ENCODE data around the gene KLK2. TPM values are rescaled to one million over a fixed set of nuclear protein-coding genes. Genes with fewer than 3 reads are reported as not detected.

The KLK2 gene
- total RNA-seq, 1 experiment from 2014 or later: not detected

Other genes with a start within 250 kb of the KLK2 start
- gene SYT3, start 233.6 kb upstream of the KLK2 start, total RNA-seq (2014; rRNA removed; shearing (Covaris generic)): not detected in 2 replicates
- gene C19orf81, start 224.0 kb upstream of the KLK2 start, total RNA-seq (2014; rRNA removed; shearing (Covaris generic)): not detected in 2 replicates
- gene SHANK1, start 153.6 kb upstream of the KLK2 start, total RNA-seq (2014; rRNA removed; shearing (Covaris generic)): not detected in 2 replicates
- gene CLEC11A, start 150.1 kb upstream of the KLK2 start, total RNA-seq (2014; rRNA removed; shearing (Covaris generic)): 0.56 and 1.7 TPM in 2 replicates
- gene GPR32, start 103.0 kb upstream of the KLK2 start, total RNA-seq (2014; rRNA removed; shearing (Covaris generic)): not detected in 2 replicates
- not detected in 2 replicates for gene ACP4, start 83.0 kb upstream of the KLK2 start, total RNA-seq (2014; rRNA removed; shearing (Covaris generic))
- not detected in 2 replicates for gene KLK1, start 49.7 kb upstream of the KLK2 start, total RNA-seq (2014; rRNA removed; shearing (Covaris generic))
- gene KLK15, start 39.9 kb upstream of the KLK2 start, total RNA-seq (2014; rRNA removed; shearing (Covaris generic)): not detected in 2 replicates
- gene KLK3, start 18.5 kb upstream of the KLK2 start, total RNA-seq (2014; rRNA removed; shearing (Covaris generic)): not detected in 2 replicates
- not detected in 2 replicates for gene KLK4, start 38.0 kb downstream of the KLK2 start, total RNA-seq (2014; rRNA removed; shearing (Covaris generic))
- not detected in 2 replicates for gene KLK5, start 79.6 kb downstream of the KLK2 start, total RNA-seq (2014; rRNA removed; shearing (Covaris generic))
- not detected in 2 replicates for gene KLK6, start 96.2 kb downstream of the KLK2 start, total RNA-seq (2014; rRNA removed; shearing (Covaris generic))
- gene KLK7, start 110.5 kb downstream of the KLK2 start, total RNA-seq (2014; rRNA removed; shearing (Covaris generic)): not detected in 2 replicates
- not detected in 2 replicates for gene KLK8, start 128.2 kb downstream of the KLK2 start, total RNA-seq (2014; rRNA removed; shearing (Covaris generic))
- gene KLK10, start 146.3 kb downstream of the KLK2 start, total RNA-seq (2014; rRNA removed; shearing (Covaris generic)): not detected in 2 replicates
- gene KLK11, start 153.2 kb downstream of the KLK2 start, total RNA-seq (2014; rRNA removed; shearing (Covaris generic)): not detected in 2 replicates
- gene KLK12, start 161.6 kb downstream of the KLK2 start, total RNA-seq (2014; rRNA removed; shearing (Covaris generic)): not detected in 2 replicates
- gene KLK13, start 191.7 kb downstream of the KLK2 start, total RNA-seq (2014; rRNA removed; shearing (Covaris generic)): not detected in 2 replicates
- gene KLK14, start 209.4 kb downstream of the KLK2 start, total RNA-seq (2014; rRNA removed; shearing (Covaris generic)): not detected in 2 replicates
- 9.1 and 13.3 TPM in 2 replicates for gene CTU1, start 235.0 kb downstream of the KLK2 start, total RNA-seq (2014; rRNA removed; shearing (Covaris generic))

All from SJSA1 (cell line).